Tibial nerve (tissue), 4 donors: ENCODE measurements around the gene C20orf96. TPM values are rescaled to one million over a fixed set of nuclear protein-coding genes. Genes with fewer than 3 reads are reported as not detected.

ENCODE experiments used
- DNase-seq, 2 donors: peaks; one replicate each; pipeline ENCODE4 v3.0.0-alpha.2; 2019; ENCODE audit warnings: low spot score in 2 of 2
- H3K27ac ChIP-seq, 4 donors: fragments of 200-600 bp; sonication (generic) in 3 of 4; one replicate each; pipeline ENCODE4 v1.5.1; 2017 to 2019; ENCODE audit warnings: mild to moderate bottlenecking in 1 of 4
- H3K27me3 ChIP-seq, 2 donors: fragments of 200-600 bp; sonication (generic) in 1 of 2; one replicate each; pipeline versions ENCODE4 v1.5.1 to v1.6.0; 2017 to 2019
- H3K36me3 ChIP-seq, 3 donors: fragments of 200-600 bp; sonication (generic); one replicate each; pipeline ENCODE4 v1.5.1; 2018 to 2019
- H3K4me1 ChIP-seq, 4 donors: fragments of 200-600 bp; sonication (generic) in 3 of 4; one replicate each; pipeline ENCODE4 v1.5.1; 2017 to 2019
- H3K4me3 ChIP-seq, 4 donors: fragments of 200-600 bp; sonication (generic) in 3 of 4; one replicate each; pipeline ENCODE4 v1.5.1; 2017 to 2019; ENCODE audit warnings: mild to moderate bottlenecking in 1 of 4, moderate library complexity in 1 of 4
- H3K9me3 ChIP-seq, 4 donors: fragments of 200-600 bp; sonication (generic) in 3 of 4; one replicate each; pipeline ENCODE4 v1.5.1; 2017 to 2019
- CTCF ChIP-seq, 5 experiments: fragments of 200-600 bp in 3 of 5; fragments of 450-650 bp in 2 of 5; sonication (generic) in 3 of 5; IDR thresholded peaks; one replicate each; pipeline ENCODE4 v1.5.1; 2016 to 2019; ENCODE audit warnings: antibody characterized with exemption in 5 of 5, mild to moderate bottlenecking in 3 of 5, moderate library complexity in 2 of 5
- EP300 ChIP-seq, 2 donors: sonication (generic); formaldehyde crosslinking; IDR thresholded peaks; one replicate each; pipeline ENCODE4 v1.6.1; 2017; ENCODE audit warnings: antibody characterized with exemption in 2 of 2, mild to moderate bottlenecking in 1 of 2
- POLR2A ChIP-seq, 2 donors: fragments of 450-650 bp; IDR thresholded peaks; one replicate each; pipeline ENCODE4 v1.6.1; 2017; ENCODE audit warnings: antibody characterized with exemption in 2 of 2, mild to moderate bottlenecking in 2 of 2, moderate library complexity in 2 of 2
- WGBS, 2 donors: methylation state at CpG; one replicate each; pipeline ENCODE4 v1.1.5; 2018; 5-methylcytosine and 5-hydroxymethylcytosine counted together
- total RNA-seq, 4 donors: library from RNA; depleted of rRNA; stranded (reverse); fragments of >200 nt; gene quantifications; one replicate each; pipeline ENCODE4 v1.1.0, GENCODE V29; 2016

C20orf96 gene
- total RNA-seq, 4 donors from 2014 or later = 3.5 to 8.7 (median 4.5) TPM

GRCh38 chr20:301886-302848, 11.6 kb upstream of the C20orf96 start:
- no peak for DNase-seq
- no peak for TF ChIP-seq POLR2A (IDR thresholded peaks at IDR 0.05)
- TF ChIP-seq CTCF (IDR thresholded peaks at IDR 0.05) = no peak
- TF ChIP-seq EP300 (IDR thresholded peaks at IDR 0.05) = no peak
- no peaks in the 10 kb centered on the region for H3K9me3 ChIP-seq
- peaks cover 0 to 36% (median 27%) of the 10 kb centered on the region in 4 donors for H3K4me1 ChIP-seq
- peak overlapping the region in 1 of 4 donors; percentile 80 for H3K27ac ChIP-seq
- WGBS, 2 donors = 62 to 68% methylated on average over 13 of the region's 13 CpGs
- H3K36me3 ChIP-seq = no peaks in the 10 kb centered on the region
- H3K27me3 ChIP-seq = no peaks in the 10 kb centered on the region
- H3K4me3 ChIP-seq = no peak overlapping the region

GRCh38 chr20:300345-300990, 9.9 kb upstream of the C20orf96 start:
- H3K4me1 ChIP-seq = peaks cover 0 to 46% (median 31%) of the 10 kb centered on the region in 4 donors
- no peaks in the 10 kb centered on the region for H3K36me3 ChIP-seq
- H3K27ac ChIP-seq = peak overlapping the region in 2 of 4 donors; percentile 53 to 80
- H3K27me3 ChIP-seq = no peaks in the 10 kb centered on the region
- H3K9me3 ChIP-seq = no peaks in the 10 kb centered on the region
- TF ChIP-seq CTCF (IDR thresholded peaks at IDR 0.05) (no peak), EP300 (IDR thresholded peaks at IDR 0.05) (no peak), POLR2A (IDR thresholded peaks at IDR 0.05) (no peak)
- peak overlapping the region in 1 of 4 donors; percentile 96 for H3K4me3 ChIP-seq
- WGBS, 2 donors = 27 to 36% methylated on average over 10 of the region's 10 CpGs
- DNase-seq = no peak

GRCh38 chr20:298776-299391, 8.3 kb upstream of the C20orf96 start:
- Histone ChIP-seq H3K4me3 (peak overlapping the region; percentile 84 to 99 (median 92)), H3K27me3 (no peaks in the 10 kb centered on the region), H3K4me1 (peaks cover 0 to 46% (median 31%) of the 10 kb centered on the region in 4 donors), H3K36me3 (no peaks in the 10 kb centered on the region), H3K27ac (peak overlapping the region; percentile 98 to 100 (median 98)), H3K9me3 (no peaks in the 10 kb centered on the region)
- TF ChIP-seq EP300 (IDR thresholded peaks at IDR 0.05) (no peak), CTCF (IDR thresholded peaks at IDR 0.05) (no peak)
- DNase-seq = no peak
- 3% methylated on average over 15 of the region's 15 CpGs for WGBS, 2 donors

GRCh38 chr20:297925-298775, 7.6 kb upstream of the C20orf96 start:
- Histone ChIP-seq H3K36me3 (no peaks in the 10 kb centered on the region), H3K9me3 (no peaks in the 10 kb centered on the region), H3K27me3 (no peaks in the 10 kb centered on the region), H3K4me1 (peaks cover 0 to 46% (median 31%) of the 10 kb centered on the region in 4 donors), H3K4me3 (peak overlapping the region; percentile 84 to 99 (median 92)), H3K27ac (peak overlapping the region; percentile 98 to 100 (median 98))
- TF ChIP-seq EP300 (IDR thresholded peaks at IDR 0.05) (peak in 1 of 2 donors; percentile 74), CTCF (IDR thresholded peaks at IDR 0.05) (no peak)
- peak in 1 of 2 donors; percentile 34 for DNase-seq
- 0 to 1% methylated on average over 54 to 63 of the region's 75 CpGs for WGBS, 2 donors
